Choroid plexus epithelial cell (primary cell): ENCODE measurements around the gene MAPK9.

ENCODE experiments used
- DNase-seq: peaks from one replicate; pipeline ENCODE4 v3.0.0-alpha.2; 2010; ENCODE audit warnings: low read depth
- H3K4me3 ChIP-seq: 2 replicates; pipeline ENCODE4 v1.5.1; 2011; ENCODE audit warnings: low read depth, mild to moderate bottlenecking, control low read depth, low read length, moderate library complexity
- TF ChIP-seq, protein P1 (sequence below): conservative IDR thresholded peaks from 2 replicates; pipeline ENCODE4 v1.5.1; 2011; ENCODE audit warnings: low read depth, mild to moderate bottlenecking, control low read depth, inconsistent platforms, low read length, moderate library complexity

The MAPK9 gene

DNA sequence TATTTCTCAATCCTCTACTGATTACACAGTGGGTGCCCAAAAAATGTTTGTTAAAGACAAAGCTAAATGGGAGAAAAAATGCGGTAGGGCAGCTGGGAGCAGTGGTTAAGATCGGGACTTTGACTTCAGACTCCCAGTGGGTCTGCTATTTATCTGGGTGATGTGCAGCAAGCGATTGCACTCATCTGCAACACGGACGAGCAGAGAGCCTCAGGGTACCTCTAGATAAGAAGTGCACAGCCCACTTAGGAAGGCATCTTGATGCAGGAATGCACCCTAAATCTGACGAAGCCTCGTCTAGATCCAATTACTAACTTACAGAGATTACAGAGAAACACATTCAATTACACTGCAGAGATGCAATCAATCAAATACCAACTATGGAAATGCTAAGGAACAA, 4.0 kb downstream of the MAPK9 start:
- no peak overlapping the region for H3K4me3 ChIP-seq
- TF ChIP-seq, protein P1, sequence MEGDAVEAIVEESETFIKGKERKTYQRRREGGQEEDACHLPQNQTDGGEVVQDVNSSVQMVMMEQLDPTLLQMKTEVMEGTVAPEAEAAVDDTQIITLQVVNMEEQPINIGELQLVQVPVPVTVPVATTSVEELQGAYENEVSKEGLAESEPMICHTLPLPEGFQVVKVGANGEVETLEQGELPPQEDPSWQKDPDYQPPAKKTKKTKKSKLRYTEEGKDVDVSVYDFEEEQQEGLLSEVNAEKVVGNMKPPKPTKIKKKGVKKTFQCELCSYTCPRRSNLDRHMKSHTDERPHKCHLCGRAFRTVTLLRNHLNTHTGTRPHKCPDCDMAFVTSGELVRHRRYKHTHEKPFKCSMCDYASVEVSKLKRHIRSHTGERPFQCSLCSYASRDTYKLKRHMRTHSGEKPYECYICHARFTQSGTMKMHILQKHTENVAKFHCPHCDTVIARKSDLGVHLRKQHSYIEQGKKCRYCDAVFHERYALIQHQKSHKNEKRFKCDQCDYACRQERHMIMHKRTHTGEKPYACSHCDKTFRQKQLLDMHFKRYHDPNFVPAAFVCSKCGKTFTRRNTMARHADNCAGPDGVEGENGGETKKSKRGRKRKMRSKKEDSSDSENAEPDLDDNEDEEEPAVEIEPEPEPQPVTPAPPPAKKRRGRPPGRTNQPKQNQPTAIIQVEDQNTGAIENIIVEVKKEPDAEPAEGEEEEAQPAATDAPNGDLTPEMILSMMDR: no peak
- DNase-seq: no peak

DNA sequence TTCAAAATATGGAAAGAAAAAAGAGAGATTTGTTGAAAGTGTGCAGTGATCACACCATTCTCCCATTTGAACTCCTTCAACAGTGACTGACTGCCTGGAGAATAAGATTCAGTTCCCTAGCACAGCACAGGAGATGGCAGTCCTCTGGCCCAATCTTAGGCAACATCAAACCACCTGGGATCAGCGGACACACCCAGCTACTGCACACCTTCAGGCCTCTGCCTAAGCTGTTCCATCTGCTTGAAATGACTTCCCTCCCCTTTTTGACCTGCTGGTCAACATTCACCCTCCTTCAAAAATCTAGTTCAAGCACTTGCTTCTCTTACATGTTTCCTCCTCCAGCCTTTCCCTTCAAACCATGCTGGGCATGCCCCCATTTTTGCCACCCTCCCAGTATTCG, 4.5 kb downstream of the MAPK9 start:
- TF ChIP-seq, protein P1: no peak
- DNase-seq: no peak

DNA sequence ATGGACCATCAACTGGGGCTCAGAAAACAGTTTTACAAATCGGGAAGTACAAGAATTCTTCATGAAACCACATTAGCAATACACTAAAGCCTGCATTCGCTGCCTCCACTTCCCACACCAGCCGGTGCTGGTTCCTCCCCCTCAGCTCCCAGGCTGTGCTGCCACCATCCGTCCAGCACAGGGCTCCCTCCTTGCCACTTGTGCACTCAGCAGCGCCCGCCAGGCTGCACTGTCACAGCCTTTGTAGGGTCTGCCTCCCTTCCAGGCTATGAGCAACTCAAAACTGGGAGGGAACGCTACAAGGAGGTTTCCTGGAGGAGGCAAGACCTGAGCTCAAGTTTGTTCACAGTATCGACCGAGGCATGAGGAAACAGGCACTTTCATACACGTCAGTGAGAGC, 7.7 kb downstream of the MAPK9 start:
- DNase-seq: no peak
- TF ChIP-seq, protein P1: no peak

More for the DNA sequence above, 4.5 kb downstream of the MAPK9 start:
- no peak overlapping the region for H3K4me3 ChIP-seq

DNA sequence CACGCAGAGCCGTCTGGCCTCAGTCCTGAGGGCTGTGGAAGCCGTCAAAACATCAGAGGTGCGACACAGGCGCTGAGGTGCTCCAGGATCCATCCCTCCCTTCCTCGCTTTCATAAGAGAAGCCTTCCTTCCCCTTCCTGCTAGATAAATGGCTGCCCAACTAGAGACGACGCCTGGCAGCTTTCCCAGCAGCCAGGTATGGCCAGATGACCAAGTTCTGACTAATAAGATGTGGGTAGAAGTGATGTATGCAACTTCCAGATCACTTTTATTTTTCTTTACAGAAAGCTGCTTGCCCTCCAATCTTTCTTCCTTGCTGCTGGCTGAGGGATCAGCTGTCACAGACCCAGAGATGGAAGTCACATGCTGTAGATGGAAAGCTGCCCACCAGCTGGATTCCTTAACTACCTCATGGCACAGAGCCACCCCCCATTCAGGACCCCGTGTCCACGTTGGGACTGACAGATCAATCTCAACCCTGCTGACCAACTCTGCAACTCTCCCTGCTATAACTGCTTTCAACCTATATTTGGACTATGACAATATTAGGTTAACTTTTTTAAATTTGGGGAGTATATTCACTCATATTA, 8.8 kb downstream of the MAPK9 start:
- TF ChIP-seq, protein P1: no peak
- H3K4me3 ChIP-seq: no peak overlapping the region
- peak; percentile 16 for DNase-seq

More for the DNA sequence above, 7.7 kb downstream of the MAPK9 start:
- H3K4me3 ChIP-seq: no peak overlapping the region

DNA sequence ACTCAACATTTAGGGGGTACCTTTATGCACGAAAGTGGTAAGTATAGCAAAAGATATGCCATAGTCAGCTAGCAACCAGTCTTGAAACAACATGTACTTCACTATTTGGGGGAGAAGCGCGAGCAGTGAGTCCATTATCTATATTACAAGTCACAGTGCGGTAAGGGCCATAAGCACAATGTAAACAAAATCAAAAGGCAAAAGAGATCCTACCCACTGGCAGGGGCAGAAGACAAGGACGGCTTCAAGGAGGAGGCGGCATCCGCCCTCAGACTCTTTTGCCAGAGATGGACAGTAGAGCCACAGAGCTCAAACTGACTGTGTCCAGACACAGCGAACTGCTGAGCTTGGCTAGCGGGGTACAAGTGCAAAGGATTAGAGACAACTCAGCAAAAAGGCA, 9.6 kb downstream of the MAPK9 start:
- no peak for DNase-seq
- H3K4me3 ChIP-seq: no peak overlapping the region
- TF ChIP-seq, protein P1: no peak

DNA sequence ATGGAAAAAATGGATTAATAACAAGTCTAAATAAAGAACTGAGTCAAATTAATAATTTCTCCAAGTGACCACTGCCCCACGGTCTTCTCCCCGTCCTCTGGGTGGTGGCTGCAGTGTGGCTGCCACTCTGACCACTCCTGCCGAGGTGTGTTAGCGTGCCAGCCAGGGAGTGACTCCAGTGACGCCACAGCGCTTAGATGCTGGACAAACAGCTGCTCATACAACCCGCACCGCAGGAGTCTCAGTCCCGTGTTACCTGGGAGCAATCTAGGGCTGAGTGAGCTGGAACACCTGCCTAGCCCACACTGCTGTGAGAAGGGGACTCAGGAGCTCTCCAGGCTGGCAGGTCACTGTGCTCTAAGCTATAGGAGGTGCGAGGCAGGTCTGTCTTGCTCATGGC, 10.2 kb downstream of the MAPK9 start:
- TF ChIP-seq, protein P1: no peak
- no peak overlapping the region for H3K4me3 ChIP-seq
- no peak for DNase-seq

DNA sequence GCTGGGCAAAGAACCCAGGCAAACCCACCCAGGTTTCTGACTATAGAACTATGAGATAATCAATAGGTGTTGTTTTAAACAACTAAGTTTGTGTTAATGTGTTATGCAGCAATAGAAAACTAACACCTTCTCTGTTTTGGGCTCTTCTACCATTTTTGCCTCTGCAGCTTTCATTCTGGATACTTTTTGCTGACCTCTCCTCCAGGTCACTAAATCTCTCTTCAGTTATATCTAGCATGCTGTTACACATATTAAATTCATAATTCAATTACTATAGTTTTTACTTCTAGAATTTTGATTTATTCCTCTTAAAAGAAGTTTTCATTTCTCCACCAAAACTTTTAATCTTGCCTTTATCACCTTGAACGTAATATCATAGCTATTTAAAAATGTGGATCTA, 17.2 kb downstream of the MAPK9 start:
- TF ChIP-seq, protein P1: no peak
- H3K4me3 ChIP-seq: no peak overlapping the region
- no peak for DNase-seq
